ENCODE data around the gene SPPL2B.

- TF ChIP-seq ISL1 (CRISPR knock-in tag; IDR thresholded peaks at IDR 0.05) (no peak), CSRNP3 (CRISPR knock-in tag; IDR thresholded peaks at IDR 0.05) (no peak), PPARA (CRISPR knock-in tag; IDR thresholded peaks at IDR 0.05; ENCODE audit: borderline replicate concordance) (no peak), CREB5 (CRISPR knock-in tag; IDR thresholded peaks at IDR 0.05; ENCODE audit: low read depth) (no peak), PATZ1 (CRISPR knock-in tag; IDR thresholded peaks at IDR 0.05; ENCODE audit: borderline replicate concordance) (no peak), ZFP3 (CRISPR knock-in tag; IDR thresholded peaks at IDR 0.05) (no peak), BACH2 (CRISPR knock-in tag; IDR thresholded peaks at IDR 0.05; ENCODE audit: borderline replicate concordance) (no peak), TSHZ2 (CRISPR knock-in tag; IDR thresholded peaks at IDR 0.05) (no peak)
These were observed 15.5 kb upstream of the SPPL2B start for GRCh38 chr19:2312820-2313501.

Data from SK-N-SH treated with all-trans-retinoic acid at 6 μM for 48 hours (cell line).